A549 (cell line): Measurements from ENCODE around the gene ETV3L. TPM values are rescaled to one million over a fixed set of nuclear protein-coding genes. Genes with fewer than 3 reads are reported as not detected.
A peak's percentile ranks its signal among the peaks of the same experiment; 100 is the strongest.

Experiments
- ATAC-seq, 2 experiments: fragments of 200-7000 bp in 1 of 2; fragments of >200 bp in 1 of 2; cut with Nextera tagmentation in 1 of 2; cut with Tn5 transposase in 1 of 2; 3 replicates each; pipeline versions ENCODE4 v1.8.0 to v1.9.1; 2018 to 2020; ENCODE audit warnings: mild to moderate bottlenecking in 1 of 2, moderate library complexity in 1 of 2
- CTCF ChIA-PET: fragments of 300-600 bp; sonication (Branson Sonifier 250); formaldehyde crosslinking; extraction: SDS; loops from one replicate; lab custom pipeline; 2021; ENCODE audit warnings: antibody characterized with exemption, inconsistent platforms; lab: Yijun Ruan, JAX
- POLR2A ChIA-PET: fragments of 350-600 bp; formaldehyde crosslinking; extraction: SDS; loops from one replicate; lab custom pipeline; 2021; ENCODE audit warnings: antibody characterized with exemption, inconsistent platforms; lab: Yijun Ruan, JAX
- DNase-seq, 2 experiments: peaks; one replicate each; pipeline versions ENCODE4 v3.0.0 to v3.0.0-alpha.2; 2011 to 2016; ENCODE audit warnings: low read depth in 1 of 2, low spot score in 1 of 2
- FAIRE-seq: peaks from 2 replicates; lab custom pipeline; 2011; peaks lifted over from hg19 to GRCh38; lab: Jason Lieb, UNC
- H3K27ac ChIP-seq, 2 experiments: fragments of >200 bp; sonication (Bioruptor Twin); formaldehyde crosslinking; 3 replicates each; pipeline ENCODE4 v1.5.1; 2016 to 2017
- H3K4me1 ChIP-seq: fragments of >200 bp; sonication (Bioruptor Twin); formaldehyde crosslinking; 3 replicates; pipeline ENCODE4 v1.6.1; 2016
- H3K4me2 ChIP-seq: fragments of >200 bp; sonication (Bioruptor Twin); formaldehyde crosslinking; 3 replicates; pipeline ENCODE4 v1.6.1; 2016
- H3K4me3 ChIP-seq: fragments of >200 bp; sonication (Bioruptor Twin); formaldehyde crosslinking; 3 replicates; pipeline ENCODE4 v1.5.1; 2016
- H3K9me3 ChIP-seq: fragments of >200 bp; sonication (Bioruptor Twin); formaldehyde crosslinking; 3 replicates; pipeline ENCODE4 v1.6.1; 2016
- BHLHE40 ChIP-seq: IDR thresholded peaks from 2 replicates; pipeline ENCODE4 v1.6.1; 2012; ENCODE audit warnings: low read depth, low read length, inconsistent platforms
- CBX2 ChIP-seq: fragments of 200-600 bp; sonication (generic); IDR thresholded peaks from 2 replicates; pipeline ENCODE4 v1.6.1; 2016; ENCODE audit warnings: low read depth, mild to moderate bottlenecking, borderline replicate concordance
- CHD2 ChIP-seq: fragments of 150-350 bp; IDR thresholded peaks from 2 replicates; pipeline ENCODE4 v1.6.1; 2014; ENCODE audit warnings: low read length; ENCODE audit not compliant: partially characterized antibody
- CHD4 ChIP-seq: fragments of 200-600 bp; sonication (generic); IDR thresholded peaks from 2 replicates; pipeline ENCODE4 v1.6.1; 2016; ENCODE audit warnings: antibody characterized with exemption, mild to moderate bottlenecking, borderline replicate concordance
- EHF ChIP-seq: fragments of 250-450 bp; sonication (Bioruptor Pico); IDR thresholded peaks from 2 replicates; pipeline ENCODE4 v1.5.0; 2020; ENCODE audit warnings: mild to moderate bottlenecking
- GATA3 ChIP-seq: IDR thresholded peaks from 2 replicates; pipeline ENCODE4 v1.6.1; 2012; ENCODE audit warnings: borderline replicate concordance
- HEYL ChIP-seq: fragments of 250-450 bp; sonication (Bioruptor Pico); IDR thresholded peaks from 2 replicates; pipeline ENCODE4 v1.8.0; 2021; ENCODE audit warnings: mild to moderate bottlenecking, moderate library complexity
- HOXA7 ChIP-seq: fragments of 250-450 bp; sonication (Bioruptor Pico); IDR thresholded peaks from 2 replicates; pipeline ENCODE4 v1.5.0; 2020; ENCODE audit warnings: mild to moderate bottlenecking, moderate library complexity
- HOXB13 ChIP-seq: fragments of 250-450 bp; sonication (Bioruptor Pico); IDR thresholded peaks from 2 replicates; pipeline ENCODE4 v1.5.0; 2020; ENCODE audit warnings: low read depth, mild to moderate bottlenecking, moderate library complexity
- HOXB5 ChIP-seq: fragments of 250-450 bp; sonication (Bioruptor Pico); IDR thresholded peaks from 2 replicates; pipeline ENCODE4 v1.5.0; 2020; ENCODE audit warnings: mild to moderate bottlenecking, moderate library complexity
- JUN ChIP-seq, 2 experiments: fragments of >200 bp; sonication (Bioruptor Twin); formaldehyde crosslinking; IDR thresholded peaks; 2 replicates in 1 of 2; 3 replicates in 1 of 2; pipeline ENCODE4 v1.6.1; 2016 to 2017
- JUNB ChIP-seq: fragments of >200 bp; sonication (Bioruptor Twin); formaldehyde crosslinking; IDR thresholded peaks from 2 replicates; pipeline ENCODE4 v1.6.1; 2016
- KDM1A ChIP-seq: fragments of 200-600 bp; sonication (generic); IDR thresholded peaks from 2 replicates; pipeline ENCODE4 v1.6.1; 2016; ENCODE audit warnings: low read depth, mild to moderate bottlenecking
- MYC ChIP-seq: IDR thresholded peaks from 2 replicates; pipeline ENCODE4 v1.6.1; 2012; ENCODE audit warnings: mild to moderate bottlenecking, inconsistent platforms, low read length, improper control_type of control experiment, borderline replicate concordance
- NFE2L2 ChIP-seq: fragments of 150-350 bp; conservative IDR thresholded peaks from 2 replicates; pipeline ENCODE4 v1.6.1; 2014; ENCODE audit warnings: low read length
- NPAS2 ChIP-seq: fragments of 250-450 bp; sonication (Bioruptor Pico); IDR thresholded peaks from 2 replicates; pipeline ENCODE4 v1.8.0; 2022; ENCODE audit warnings: mild to moderate bottlenecking, moderate library complexity, borderline replicate concordance
- PHF8 ChIP-seq: fragments of 200-600 bp; sonication (generic); IDR thresholded peaks from 2 replicates; pipeline ENCODE4 v1.6.1; 2016; ENCODE audit warnings: low read depth, mild to moderate bottlenecking, antibody characterized with exemption, moderate library complexity, borderline replicate concordance
- POLR2A ChIP-seq: IDR thresholded peaks from 2 replicates; pipeline ENCODE4 v1.6.1; 2012; ENCODE audit warnings: mild to moderate bottlenecking, low read length
- RAD21 ChIP-seq, 2 experiments: fragments of >200 bp in 1 of 2; sonication (Bioruptor Twin) in 1 of 2; formaldehyde crosslinking in 1 of 2; IDR thresholded peaks in 1 of 2; conservative IDR thresholded peaks in 1 of 2; 2 replicates in 1 of 2; 3 replicates in 1 of 2; pipeline ENCODE4 v1.6.1; 2012 to 2018; ENCODE audit warnings: inconsistent platforms in 1 of 2
- RARB ChIP-seq: fragments of 250-450 bp; sonication (Bioruptor Pico); IDR thresholded peaks from 2 replicates; pipeline ENCODE4 v1.8.0; 2021; ENCODE audit warnings: mild to moderate bottlenecking, moderate library complexity
- ZNF302 ChIP-seq: fragments of 250-450 bp; sonication (Bioruptor Pico); IDR thresholded peaks from 2 replicates; pipeline ENCODE4 v1.9.0; 2021; ENCODE audit warnings: inconsistent platforms, mild to moderate bottlenecking, moderate library complexity
- WGBS: methylation state at CpG from one replicate; pipeline ENCODE4 v1.1.6; 2017; ENCODE audit errors: missing lambda C conversion rate; 5-methylcytosine and 5-hydroxymethylcytosine counted together
- polyA plus RNA-seq, 4 experiments: library from polyadenylated mRNA; depleted of rRNA in 3 of 4; stranded (reverse); fragments of >200 nt; fragmentation: RNase III in 1 of 4; extraction: RNeasy Plus Mini Kit Qiagen cat#74134 plus additional on column Dnase treatment in 1 of 4; gene quantifications; 2 replicates in 3 of 4; 3 replicates in 1 of 4; pipeline ENCODE4 v1.2.3, GENCODE V29; 2011 to 2017
- TF ChIP-seq, protein P1 (sequence below): IDR thresholded peaks from 2 replicates; pipeline ENCODE4 v1.6.1; 2012
- TF ChIP-seq, protein P2 (sequence below): fragments of >200 bp; sonication (Bioruptor Twin); formaldehyde crosslinking; IDR thresholded peaks from 3 replicates; pipeline ENCODE4 v1.6.1; 2016
- TF ChIP-seq, protein P3 (sequence below): IDR thresholded peaks from 2 replicates; pipeline ENCODE4 v1.6.1; 2012
- TF ChIP-seq, protein P4 (sequence below): fragments of 250-450 bp; sonication (Bioruptor Pico); IDR thresholded peaks from 2 replicates; pipeline ENCODE4 v1.5.0; 2021; ENCODE audit warnings: mild to moderate bottlenecking, moderate library complexity, borderline replicate concordance

ETV3L gene
- polyA plus RNA-seq, 2 of the 4 experiments (the other 2 are of a cell fraction): not detected

DNA sequence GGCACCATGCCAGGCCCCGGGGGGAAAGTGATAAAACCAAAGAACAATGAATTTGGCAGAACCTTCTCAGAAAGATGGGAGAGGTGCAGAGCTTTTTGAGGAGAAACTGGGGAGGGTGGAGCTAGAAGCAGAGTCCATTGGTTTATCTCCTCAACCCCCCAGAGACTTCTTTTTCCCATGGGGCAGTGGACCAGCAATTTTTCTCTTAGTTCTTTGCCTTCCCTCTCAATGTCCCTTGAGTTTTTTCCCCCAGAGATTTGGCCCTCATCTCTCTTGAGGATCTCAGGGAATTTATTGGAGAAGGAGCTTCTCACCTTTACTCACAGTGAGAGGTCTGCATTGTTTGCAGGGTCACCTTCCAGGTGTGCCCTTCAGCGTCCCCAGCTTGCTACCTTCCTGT lies 48.8 kb downstream of the ETV3L start (continued):
- no peak for TF ChIP-seq HOXB5 (CRISPR knock-in tag)
- TF ChIP-seq HOXA7 (CRISPR knock-in tag): no peak
- no peak for TF ChIP-seq EHF
- no peak for TF ChIP-seq RAD21 (conservative IDR thresholded peaks at IDR 0.05 in 1 of 2, IDR thresholded peaks at IDR 0.05 in 1 of 2)
- TF ChIP-seq, protein P1, sequence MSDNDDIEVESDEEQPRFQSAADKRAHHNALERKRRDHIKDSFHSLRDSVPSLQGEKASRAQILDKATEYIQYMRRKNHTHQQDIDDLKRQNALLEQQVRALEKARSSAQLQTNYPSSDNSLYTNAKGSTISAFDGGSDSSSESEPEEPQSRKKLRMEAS: no peak

DNA sequence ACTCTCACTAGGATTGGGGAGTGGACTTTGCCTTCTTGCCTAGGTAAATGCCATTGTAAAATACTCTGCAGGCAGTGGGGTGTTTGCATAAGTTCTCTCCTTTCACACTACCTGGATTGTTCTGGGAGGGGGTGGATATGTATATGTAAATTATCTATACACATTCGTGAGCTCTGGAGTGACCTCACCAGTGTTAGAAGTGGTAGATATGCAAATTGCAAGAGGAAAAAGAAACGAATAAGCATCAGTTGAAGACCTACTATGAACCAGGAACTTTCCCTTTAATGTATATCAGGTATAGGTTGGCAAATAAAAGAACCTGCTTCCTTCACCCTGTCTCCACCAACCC lies 52.6 kb downstream of the ETV3L start:
- TF ChIP-seq CBX2 (no peak), JUNB (no peak), ZNF302 (CRISPR knock-in tag) (no peak), HOXB13 (CRISPR knock-in tag) (no peak), PHF8 (no peak), POLR2A (no peak), RARB (CRISPR knock-in tag) (no peak), NPAS2 (CRISPR knock-in tag) (no peak), MYC (no peak), KDM1A (no peak), GATA3 (no peak)
- TF ChIP-seq, protein P2, sequence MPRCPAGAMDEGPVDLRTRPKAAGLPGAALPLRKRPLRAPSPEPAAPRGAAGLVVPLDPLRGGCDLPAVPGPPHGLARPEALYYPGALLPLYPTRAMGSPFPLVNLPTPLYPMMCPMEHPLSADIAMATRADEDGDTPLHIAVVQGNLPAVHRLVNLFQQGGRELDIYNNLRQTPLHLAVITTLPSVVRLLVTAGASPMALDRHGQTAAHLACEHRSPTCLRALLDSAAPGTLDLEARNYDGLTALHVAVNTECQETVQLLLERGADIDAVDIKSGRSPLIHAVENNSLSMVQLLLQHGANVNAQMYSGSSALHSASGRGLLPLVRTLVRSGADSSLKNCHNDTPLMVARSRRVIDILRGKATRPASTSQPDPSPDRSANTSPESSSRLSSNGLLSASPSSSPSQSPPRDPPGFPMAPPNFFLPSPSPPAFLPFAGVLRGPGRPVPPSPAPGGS: no peak
- TF ChIP-seq, protein P3, sequence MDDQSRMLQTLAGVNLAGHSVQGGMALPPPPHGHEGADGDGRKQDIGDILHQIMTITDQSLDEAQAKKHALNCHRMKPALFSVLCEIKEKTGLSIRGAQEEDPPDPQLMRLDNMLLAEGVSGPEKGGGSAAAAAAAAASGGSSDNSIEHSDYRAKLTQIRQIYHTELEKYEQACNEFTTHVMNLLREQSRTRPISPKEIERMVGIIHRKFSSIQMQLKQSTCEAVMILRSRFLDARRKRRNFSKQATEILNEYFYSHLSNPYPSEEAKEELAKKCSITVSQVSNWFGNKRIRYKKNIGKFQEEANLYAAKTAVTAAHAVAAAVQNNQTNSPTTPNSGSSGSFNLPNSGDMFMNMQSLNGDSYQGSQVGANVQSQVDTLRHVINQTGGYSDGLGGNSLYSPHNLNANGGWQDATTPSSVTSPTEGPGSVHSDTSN: no peak
- TF ChIP-seq, all 56 proteins: peak for 0
- Histone ChIP-seq H3K27ac (no peak overlapping the region), H3K4me3 (no peak overlapping the region), H3K4me2 (no peak overlapping the region; the same call in 2 of the 3 replicates), H3K4me1 (peaks cover 25% of the 10 kb centered on the region), H3K9me3 (peaks cover 9% of the 10 kb centered on the region)
- DNase-seq: peak in 1 of 2 experiments; percentile 6
- CTCF ChIA-PET: no interaction called here
- 70% methylated on average over 2 of the region's 2 CpGs for WGBS
- ATAC-seq: no peak
- FAIRE-seq: no peak
- POLR2A ChIA-PET: interaction anchor here (1.2 kb wide), 1 partner anchor 31 kb away, joined by 3 read pairs; no protein-coding TSS in a partner anchor

DNA sequence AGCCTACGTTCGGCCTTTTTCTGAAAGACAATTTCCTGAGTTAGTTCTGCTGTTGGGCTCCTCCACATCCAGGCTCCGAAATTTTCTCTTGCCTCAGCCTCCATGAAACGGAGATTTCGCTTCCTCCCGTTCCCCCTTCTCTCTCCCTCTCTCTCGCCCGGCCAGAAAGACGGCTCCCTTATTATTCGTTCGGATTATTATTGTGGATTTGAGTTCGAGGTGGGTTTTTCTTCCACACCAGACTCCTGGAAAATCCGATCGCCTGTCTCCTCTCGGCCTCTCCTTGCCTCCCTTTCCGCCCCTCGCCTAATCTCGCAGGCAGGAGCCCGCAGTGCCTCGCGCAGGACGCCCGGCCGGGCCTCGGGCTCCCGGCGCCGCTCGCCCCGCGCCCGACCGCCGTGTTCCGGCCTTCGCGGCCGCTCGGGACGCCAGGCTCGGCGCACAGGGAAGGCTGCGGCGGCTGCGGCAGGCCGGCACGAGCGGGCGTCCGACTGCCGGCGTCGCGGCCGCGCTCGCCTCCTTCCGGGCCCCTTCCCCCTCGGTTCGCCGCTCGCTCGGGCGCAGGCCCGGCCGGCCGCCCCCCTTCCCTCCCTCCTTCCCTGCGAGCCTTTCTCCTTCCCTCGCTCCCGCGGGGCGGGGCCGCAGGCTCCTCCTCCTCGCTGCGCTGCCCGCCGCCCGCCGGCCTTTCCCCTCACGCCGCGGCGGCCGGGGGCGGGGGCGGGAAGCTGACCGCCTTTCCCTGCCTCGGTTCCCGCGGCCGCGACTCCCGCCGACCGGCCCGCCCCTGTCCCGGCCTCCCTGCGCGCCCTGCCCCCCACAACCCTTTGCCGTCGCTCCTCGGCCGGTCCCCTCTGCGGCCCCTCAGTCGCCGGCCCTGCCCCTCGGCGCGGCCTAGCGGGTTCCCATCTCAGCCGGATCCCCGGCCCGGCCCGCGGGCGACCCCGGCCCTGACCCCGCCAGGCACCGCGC lies 54.1 kb downstream of the ETV3L start, which contains the start of gene ARHGEF11:
Gene ARHGEF11, minus strand, starts transcription at position 493 of the 969 bp plus-strand sequence. CDS start 1,412 bp downstream, outside the sequence.
- DNase-seq (peak; percentile 69 to 88), ATAC-seq (peak; percentile 95 to 97), FAIRE-seq (no peak)
- TF ChIP-seq, protein P1: peak; percentile 69
- TF ChIP-seq MYC: 0 out of 2 replicates have a peak, but pooled peaks have one; percentile 29
- no peak for TF ChIP-seq CHD4
- TF ChIP-seq CHD2: no peak
- peak; percentile 89 for TF ChIP-seq POLR2A
- no peak for TF ChIP-seq RARB (CRISPR knock-in tag)
- TF ChIP-seq BHLHE40: no peak
- TF ChIP-seq PHF8: peak; percentile 53
- TF ChIP-seq, protein P4, sequence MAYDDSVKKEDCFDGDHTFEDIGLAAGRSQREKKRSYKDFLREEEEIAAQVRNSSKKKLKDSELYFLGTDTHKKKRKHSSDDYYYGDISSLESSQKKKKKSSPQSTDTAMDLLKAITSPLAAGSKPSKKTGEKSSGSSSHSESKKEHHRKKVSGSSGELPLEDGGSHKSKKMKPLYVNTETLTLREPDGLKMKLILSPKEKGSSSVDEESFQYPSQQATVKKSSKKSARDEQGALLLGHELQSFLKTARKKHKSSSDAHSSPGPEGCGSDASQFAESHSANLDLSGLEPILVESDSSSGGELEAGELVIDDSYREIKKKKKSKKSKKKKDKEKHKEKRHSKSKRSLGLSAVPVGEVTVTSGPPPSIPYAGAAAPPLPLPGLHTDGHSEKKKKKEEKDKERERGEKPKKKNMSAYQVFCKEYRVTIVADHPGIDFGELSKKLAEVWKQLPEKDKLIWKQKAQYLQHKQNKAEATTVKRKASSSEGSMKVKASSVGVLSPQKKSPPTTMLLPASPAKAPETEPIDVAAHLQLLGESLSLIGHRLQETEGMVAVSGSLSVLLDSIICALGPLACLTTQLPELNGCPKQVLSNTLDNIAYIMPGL (CRISPR knock-in tag): no peak
- TF ChIP-seq, protein P2: peak; percentile 91
- TF ChIP-seq, protein P3: no peak
- peak; percentile 81 to 90 for TF ChIP-seq JUN (IDR thresholded peaks at IDR 0.05)
- TF ChIP-seq HEYL: no peak
- TF ChIP-seq NFE2L2: no peak
- ChIA-PET CTCF (no interaction called here), POLR2A (interaction anchor here (0.6 to 1.2 kb wide), 5 partner anchors 11 to 112 kb away, joined by 3 read pairs; no protein-coding TSS in a partner anchor)
- WGBS: under 1% methylated on average over 24 of the region's 120 CpGs
- Histone ChIP-seq H3K9me3 (no peaks in the 10 kb centered on the region), H3K4me3 (peak within 1 kb of the TSS; percentile 57), H3K4me1 (peaks cover 34% of the 10 kb centered on the region), H3K4me2 (peak within 1 kb of the TSS; percentile 97), H3K27ac (peak within 1 kb of the TSS; percentile 87 to 94)
